ENCODE results near the gene EXOG.

Gene EXOG

GRCh38 chr3:38454178-38454883, 41.8 kb upstream of the EXOG start:
- peaks cover 48% of the 10 kb centered on the region for H3K4me1 Mint-ChIP-seq
- DNase-seq: peak; percentile 60
- TF ChIP-seq CTCF (IDR thresholded peaks at IDR 0.05): no peak
- H3K4me3 Mint-ChIP-seq: peak overlapping the region; percentile 99
- H3K27me3 Mint-ChIP-seq (ENCODE audit: low read depth, poor library complexity): peaks cover 9% of the 10 kb centered on the region
- H3K9me3 Mint-ChIP-seq: peaks cover 14% of the 10 kb centered on the region
- peak overlapping the region; percentile 98 for H3K27ac Mint-ChIP-seq
- peaks cover 25% of the 10 kb centered on the region for H3K36me3 Mint-ChIP-seq (ENCODE audit: low read depth)

GRCh38 chr3:38454884-38455638, 41.1 kb upstream of the EXOG start:
- Mint-ChIP-seq H3K4me3 (peak overlapping the region; percentile 99), H3K27ac (peak overlapping the region; percentile 98), H3K4me1 (peaks cover 51% of the 10 kb centered on the region), H3K9me3 (peaks cover 14% of the 10 kb centered on the region), H3K27me3 (ENCODE audit: low read depth, poor library complexity) (peaks cover 9% of the 10 kb centered on the region), H3K36me3 (ENCODE audit: low read depth) (peaks cover 28% of the 10 kb centered on the region)
- DNase-seq: peak; percentile 92
- no peak for TF ChIP-seq CTCF (IDR thresholded peaks at IDR 0.05)

GRCh38 chr3:38455639-38456430, 40.3 kb upstream of the EXOG start:
- peaks cover 11% of the 10 kb centered on the region for H3K9me3 Mint-ChIP-seq
- peaks cover 5% of the 10 kb centered on the region for H3K27me3 Mint-ChIP-seq (ENCODE audit: low read depth, poor library complexity)
- no peak for DNase-seq
- H3K27ac Mint-ChIP-seq: peak overlapping the region; percentile 86
- peaks cover 59% of the 10 kb centered on the region for H3K4me1 Mint-ChIP-seq
- H3K36me3 Mint-ChIP-seq (ENCODE audit: low read depth): peaks cover 30% of the 10 kb centered on the region
- TF ChIP-seq CTCF (IDR thresholded peaks at IDR 0.05): no peak
- H3K4me3 Mint-ChIP-seq: peak overlapping the region; percentile 99

GRCh38 chr3:38457111-38458003, 38.8 kb upstream of the EXOG start:
- H3K4me3 Mint-ChIP-seq: peak overlapping the region; percentile 99

More at GRCh38 chr3:38457111-38458003, 38.8 kb upstream of the EXOG start:
- no peak for TF ChIP-seq CTCF (IDR thresholded peaks at IDR 0.05)
- Mint-ChIP-seq H3K36me3 (ENCODE audit: low read depth) (peaks cover 32% of the 10 kb centered on the region), H3K27ac (no peak overlapping the region), H3K27me3 (ENCODE audit: low read depth, poor library complexity) (no peaks in the 10 kb centered on the region), H3K9me3 (peaks cover 11% of the 10 kb centered on the region), H3K4me1 (peaks cover 59% of the 10 kb centered on the region)
- DNase-seq: no peak
